ENCODE results near the gene RTN4RL2. TPM values are rescaled to one million over a fixed set of nuclear protein-coding genes. Genes with fewer than 3 reads are reported as not detected.

Gene RTN4RL2
- total RNA-seq, 1 donor from 2014 or later: 0.62 TPM

- no peaks in the 10 kb centered on the region for H3K9me3 Mint-ChIP-seq (ENCODE audit: unreplicated experiment)
- no peak for DNase-seq (ENCODE audit: low spot score)
- H3K27ac Mint-ChIP-seq (ENCODE audit: unreplicated experiment): no peak overlapping the region
- H3K27me3 Mint-ChIP-seq (ENCODE audit: unreplicated experiment): peaks cover 10% of the 10 kb centered on the region
- TF ChIP-seq, protein P1, sequence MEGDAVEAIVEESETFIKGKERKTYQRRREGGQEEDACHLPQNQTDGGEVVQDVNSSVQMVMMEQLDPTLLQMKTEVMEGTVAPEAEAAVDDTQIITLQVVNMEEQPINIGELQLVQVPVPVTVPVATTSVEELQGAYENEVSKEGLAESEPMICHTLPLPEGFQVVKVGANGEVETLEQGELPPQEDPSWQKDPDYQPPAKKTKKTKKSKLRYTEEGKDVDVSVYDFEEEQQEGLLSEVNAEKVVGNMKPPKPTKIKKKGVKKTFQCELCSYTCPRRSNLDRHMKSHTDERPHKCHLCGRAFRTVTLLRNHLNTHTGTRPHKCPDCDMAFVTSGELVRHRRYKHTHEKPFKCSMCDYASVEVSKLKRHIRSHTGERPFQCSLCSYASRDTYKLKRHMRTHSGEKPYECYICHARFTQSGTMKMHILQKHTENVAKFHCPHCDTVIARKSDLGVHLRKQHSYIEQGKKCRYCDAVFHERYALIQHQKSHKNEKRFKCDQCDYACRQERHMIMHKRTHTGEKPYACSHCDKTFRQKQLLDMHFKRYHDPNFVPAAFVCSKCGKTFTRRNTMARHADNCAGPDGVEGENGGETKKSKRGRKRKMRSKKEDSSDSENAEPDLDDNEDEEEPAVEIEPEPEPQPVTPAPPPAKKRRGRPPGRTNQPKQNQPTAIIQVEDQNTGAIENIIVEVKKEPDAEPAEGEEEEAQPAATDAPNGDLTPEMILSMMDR (IDR thresholded peaks at IDR 0.05; ENCODE audit: unreplicated experiment): no peak
- peak overlapping the region; percentile 42 for H3K4me3 Mint-ChIP-seq (ENCODE audit: unreplicated experiment)
- peaks cover 11% of the 10 kb centered on the region for H3K36me3 Mint-ChIP-seq (ENCODE audit: low read depth, unreplicated experiment)
- peaks cover 11% of the 10 kb centered on the region for H3K4me1 Mint-ChIP-seq (ENCODE audit: unreplicated experiment)
These were observed 23.2 kb downstream of the RTN4RL2 start for GRCh38 chr11:57483562-57483918.

GRCh38 chr11:57484141-57484710, 23.9 kb downstream of the RTN4RL2 start:
- H3K4me3 Mint-ChIP-seq (ENCODE audit: unreplicated experiment): no peak overlapping the region
- peaks cover 11% of the 10 kb centered on the region for H3K4me1 Mint-ChIP-seq (ENCODE audit: unreplicated experiment)
- no peak overlapping the region for H3K27ac Mint-ChIP-seq (ENCODE audit: unreplicated experiment)
- no peaks in the 10 kb centered on the region for H3K9me3 Mint-ChIP-seq (ENCODE audit: unreplicated experiment)
- TF ChIP-seq, protein P1 (IDR thresholded peaks at IDR 0.05; ENCODE audit: unreplicated experiment): no peak
- H3K36me3 Mint-ChIP-seq (ENCODE audit: low read depth, unreplicated experiment): peaks cover 11% of the 10 kb centered on the region
- no peak for DNase-seq (ENCODE audit: low spot score)
- H3K27me3 Mint-ChIP-seq (ENCODE audit: unreplicated experiment): peaks cover 11% of the 10 kb centered on the region

- H3K4me1 Mint-ChIP-seq (ENCODE audit: unreplicated experiment): peaks cover 9% of the 10 kb centered on the region
- no peaks in the 10 kb centered on the region for H3K9me3 Mint-ChIP-seq (ENCODE audit: unreplicated experiment)
- no peak for DNase-seq (ENCODE audit: low spot score)
- H3K4me3 Mint-ChIP-seq (ENCODE audit: unreplicated experiment): no peak overlapping the region
- H3K36me3 Mint-ChIP-seq (ENCODE audit: low read depth, unreplicated experiment): peaks cover 11% of the 10 kb centered on the region
- no peak overlapping the region for H3K27ac Mint-ChIP-seq (ENCODE audit: unreplicated experiment)
- TF ChIP-seq, protein P1 (IDR thresholded peaks at IDR 0.05; ENCODE audit: unreplicated experiment): no peak
- peaks cover 10% of the 10 kb centered on the region for H3K27me3 Mint-ChIP-seq (ENCODE audit: unreplicated experiment)
These were observed 25.1 kb downstream of the RTN4RL2 start for GRCh38 chr11:57485217-57485990.

GRCh38 chr11:57487021-57487778, 26.9 kb downstream of the RTN4RL2 start:
- Mint-ChIP-seq H3K4me1 (ENCODE audit: unreplicated experiment) (no peaks in the 10 kb centered on the region), H3K27me3 (ENCODE audit: unreplicated experiment) (peaks cover 5% of the 10 kb centered on the region), H3K27ac (ENCODE audit: unreplicated experiment) (no peak overlapping the region), H3K36me3 (ENCODE audit: low read depth, unreplicated experiment) (peaks cover 11% of the 10 kb centered on the region), H3K4me3 (ENCODE audit: unreplicated experiment) (peak overlapping the region; percentile 13), H3K9me3 (ENCODE audit: unreplicated experiment) (no peaks in the 10 kb centered on the region)
- DNase-seq (ENCODE audit: low spot score): no peak
- TF ChIP-seq, protein P1 (IDR thresholded peaks at IDR 0.05; ENCODE audit: unreplicated experiment): no peak
